H1 (cell line): ENCODE data around the gene USP12. TPM values are rescaled to one million over a fixed set of nuclear protein-coding genes. Genes with fewer than 3 reads are reported as not detected.

ENCODE experiments used
- CTCF ChIA-PET: fragments of 300-600 bp; sonication (Branson Sonifier 250); formaldehyde crosslinking; loops from one replicate; lab custom pipeline; 2021; ENCODE audit not compliant: partially characterized antibody; lab: Charles Lee
- POLR2A ChIA-PET: fragments of 300-600 bp; sonication (Branson Sonifier 250); formaldehyde crosslinking; loops from one replicate; lab custom pipeline; 2021; ENCODE audit warnings: inconsistent platforms; ENCODE audit not compliant: partially characterized antibody; lab: Charles Lee
- DNase-seq, 2 experiments: peaks; one replicate each; pipeline versions ENCODE4 v3.0.0 to v3.0.0-alpha.2; 2010 to 2022; ENCODE audit warnings: low spot score in 2 of 2, low read depth in 1 of 2, mixed read lengths in 1 of 2
- FAIRE-seq: peaks from 2 replicates; lab custom pipeline; 2011; peaks lifted over from hg19 to GRCh38; lab: Jason Lieb, UNC
- H2AFZ ChIP-seq: 2 replicates; pipeline ENCODE4 v1.8.1; 2012; ENCODE audit warnings: low read length, inconsistent platforms
- H2AK5ac ChIP-seq: 2 replicates; pipeline ENCODE4 v1.6.1; 2013; ENCODE audit warnings: low read depth, low read length
- H2BK120ac ChIP-seq: replicated peaks from 2 replicates; pipeline ENCODE3; 2013; ENCODE audit warnings: low read depth, low read length, inconsistent platforms
- H2BK12ac ChIP-seq: 2 replicates; pipeline ENCODE4 v1.6.1; 2013; ENCODE audit warnings: low read depth, low read length
- H2BK15ac ChIP-seq: 2 replicates; pipeline ENCODE4 v1.6.1; 2013; ENCODE audit warnings: low read length
- H2BK20ac ChIP-seq: 2 replicates; pipeline ENCODE4 v1.6.1; 2013; ENCODE audit warnings: low read length
- H2BK5ac ChIP-seq: 2 replicates; pipeline ENCODE4 v1.6.1; 2013; ENCODE audit warnings: low read depth, low read length
- H3K14ac ChIP-seq: 2 replicates; pipeline ENCODE4 v1.6.1; 2013; ENCODE audit warnings: inconsistent platforms; ENCODE audit not compliant: insufficient read length
- H3K18ac ChIP-seq: 2 replicates; pipeline ENCODE4 v1.6.1; 2013; ENCODE audit warnings: low read length; ENCODE audit errors: extremely low read depth
- H3K23ac ChIP-seq: 2 replicates; pipeline ENCODE4 v1.6.1; 2013; ENCODE audit warnings: inconsistent platforms; ENCODE audit not compliant: insufficient read length
- H3K23me2 ChIP-seq: 2 replicates; pipeline ENCODE4 v1.6.1; 2013; ENCODE audit warnings: low read depth, low read length
- H3K27ac ChIP-seq: 2 replicates; pipeline ENCODE4 v1.6.1; 2011; ENCODE audit warnings: low read depth, low read length, inconsistent platforms
- H3K27me3 ChIP-seq, 4 experiments: replicated peaks in 1 of 4; 1 replicate in 1 of 4; 2 replicates in 3 of 4; pipeline versions ENCODE4 v1.6.1 to v1.8.1; 2011 to 2013; ENCODE audit warnings: low read length in 3 of 4, mild to moderate bottlenecking in 3 of 4, inconsistent platforms in 2 of 4, mixed read lengths in 2 of 4, moderate library complexity in 1 of 4; ENCODE audit not compliant: control insufficient read depth in 3 of 4, insufficient read depth in 3 of 4; ENCODE audit errors: extremely low read depth in 1 of 4
- H3K36me3 ChIP-seq, 4 experiments: 2 replicates each; pipeline versions ENCODE4 v1.6.1 to v1.8.1; 2011 to 2013; ENCODE audit warnings: mild to moderate bottlenecking in 4 of 4, low read length in 3 of 4, moderate library complexity in 2 of 4, control low read depth in 1 of 4, inconsistent platforms in 1 of 4; ENCODE audit not compliant: insufficient read depth in 4 of 4, control insufficient read depth in 2 of 4
- H3K4ac ChIP-seq: replicated peaks from 2 replicates; pipeline ENCODE3; 2013; ENCODE audit warnings: low read length, low read depth, mixed read lengths, inconsistent platforms; ENCODE audit not compliant: insufficient read length
- H3K4me1 ChIP-seq, 4 experiments: replicated peaks in 1 of 4; 1 replicate in 1 of 4; 2 replicates in 3 of 4; pipeline versions ENCODE4 v1.6.1 to v1.8.1; 2011 to 2013; ENCODE audit warnings: low read length in 3 of 4, inconsistent platforms in 2 of 4, mixed read lengths in 1 of 4; ENCODE audit not compliant: insufficient read depth in 4 of 4, control insufficient read depth in 3 of 4
- H3K4me2 ChIP-seq, 2 experiments: 2 replicates each; pipeline versions ENCODE4 v1.6.1 to v1.8.1; 2011 to 2013; ENCODE audit warnings: low read depth in 2 of 2, low read length in 2 of 2, control low read depth in 1 of 2, inconsistent platforms in 1 of 2, mild to moderate bottlenecking in 1 of 2; ENCODE audit not compliant: insufficient read depth in 1 of 2
- H3K4me3 ChIP-seq, 4 experiments: fragments of 200-600, 300-600 bp in 1 of 4; sonication (generic), shearing (Covaris generic), sonication (Bioruptor Twin) in 1 of 4; 2 replicates each; pipeline versions ENCODE4 v1.5.1 to v1.8.1; 2011 to 2016; ENCODE audit warnings: low read length in 4 of 4, low read depth in 3 of 4, control low read depth in 2 of 4, inconsistent platforms in 2 of 4, mild to moderate bottlenecking in 2 of 4, mixed read lengths in 1 of 4, moderate library complexity in 1 of 4; ENCODE audit not compliant: insufficient read depth in 2 of 4; ENCODE audit errors: extremely low read depth in 1 of 4
- H3K56ac ChIP-seq: replicated peaks from 2 replicates; pipeline ENCODE3; 2013; ENCODE audit warnings: low read depth, mild to moderate bottlenecking, mixed read lengths, low read length, inconsistent platforms; ENCODE audit not compliant: insufficient read length
- H3K79me1 ChIP-seq: 2 replicates; pipeline ENCODE4 v1.6.1; 2013; ENCODE audit warnings: low read depth, low read length, control low read depth
- H3K79me2 ChIP-seq, 2 experiments: 2 replicates each; pipeline versions ENCODE4 v1.6.1 to v1.8.1; 2012 to 2013; ENCODE audit warnings: low read length in 2 of 2, mild to moderate bottlenecking in 2 of 2, inconsistent platforms in 1 of 2; ENCODE audit not compliant: insufficient read depth in 2 of 2, control insufficient read depth in 1 of 2
- H3K9ac ChIP-seq, 4 experiments: replicated peaks in 1 of 4; 1 replicate in 1 of 4; 2 replicates in 3 of 4; pipeline versions ENCODE4 v1.6.1 to v1.8.1; 2011 to 2013; ENCODE audit warnings: low read depth in 3 of 4, low read length in 3 of 4, control low read depth in 2 of 4, mild to moderate bottlenecking in 2 of 4, moderate library complexity in 2 of 4, inconsistent platforms in 1 of 4; ENCODE audit errors: extremely low read depth in 1 of 4
- H3K9me3 ChIP-seq, 2 experiments: 2 replicates each; pipeline versions ENCODE4 v1.6.1 to v1.8.1; 2012 to 2013; ENCODE audit warnings: mild to moderate bottlenecking in 2 of 2, moderate library complexity in 2 of 2, control low read depth in 1 of 2, inconsistent platforms in 1 of 2, low read depth in 1 of 2, low read length in 1 of 2, mixed read lengths in 1 of 2; ENCODE audit not compliant: insufficient read depth in 2 of 2
- H4K20me1 ChIP-seq, 2 experiments: replicated peaks in 1 of 2; 2 replicates each; pipeline versions ENCODE3 to v1.8.1; 2011 to 2013; ENCODE audit warnings: inconsistent platforms in 2 of 2, low read length in 2 of 2, mild to moderate bottlenecking in 1 of 2; ENCODE audit not compliant: insufficient read depth in 2 of 2, control insufficient read depth in 1 of 2
- H4K5ac ChIP-seq: 2 replicates; pipeline ENCODE4 v1.6.1; 2013; ENCODE audit warnings: low read length, low read depth, mixed read lengths, inconsistent platforms; ENCODE audit not compliant: insufficient read length
- H4K8ac ChIP-seq: 2 replicates; pipeline ENCODE4 v1.8.0; 2013; ENCODE audit warnings: mild to moderate bottlenecking, moderate library complexity, low read length, inconsistent platforms; ENCODE audit not compliant: insufficient read depth; ENCODE audit errors: extremely low read depth
- H4K91ac ChIP-seq: replicated peaks from 2 replicates; pipeline ENCODE3; 2013; ENCODE audit warnings: low read length, mixed read lengths, inconsistent platforms; ENCODE audit not compliant: insufficient read length
- EGR1 ChIP-seq: IDR thresholded peaks from 2 replicates; pipeline ENCODE4 v1.6.1; 2011; ENCODE audit warnings: low read depth, low read length, borderline replicate concordance
- GTF2F1 ChIP-seq: IDR thresholded peaks from 2 replicates; pipeline ENCODE4 v1.6.1; 2012; ENCODE audit warnings: low read depth, low read length, improper control_type of control experiment, borderline replicate concordance
- PHF8 ChIP-seq: fragments of 200-600 bp; sonication (generic); conservative IDR thresholded peaks from 2 replicates; pipeline ENCODE4 v1.7.1; 2012; ENCODE audit warnings: low read depth, mild to moderate bottlenecking, inconsistent platforms, low read length, moderate library complexity
- POLR2A ChIP-seq, 2 experiments: IDR thresholded peaks; 1 replicate in 1 of 2; 2 replicates in 1 of 2; pipeline ENCODE4 v1.6.1; 2011; ENCODE audit warnings: low read depth in 2 of 2, low read length in 2 of 2, mild to moderate bottlenecking in 2 of 2; ENCODE audit errors: control extremely low read depth in 1 of 2
- POU5F1 ChIP-seq: IDR thresholded peaks from 2 replicates; pipeline ENCODE4 v1.6.1; 2011; ENCODE audit warnings: low read depth, mild to moderate bottlenecking, low read length, moderate library complexity
- TCF12 ChIP-seq: IDR thresholded peaks from 2 replicates; pipeline ENCODE4 v1.6.1; 2011; ENCODE audit warnings: low read depth, mild to moderate bottlenecking, low read length
- WGBS, 2 experiments: shearing (Covaris generic) in 1 of 2; methylation state at CpG; one replicate each; pipeline versions ENCODE4 v1.1.6 to v1.1.7; 2013 to 2015; ENCODE audit warnings: low lambda C conversion rate in 2 of 2, mixed read lengths in 2 of 2, inconsistent platforms in 1 of 2, low coverage in 1 of 2, missing lambda C conversion rate in 1 of 2; ENCODE audit not compliant: insufficient replicate concordance in 2 of 2, insufficient coverage in 1 of 2, insufficient read length in 1 of 2; ENCODE audit errors: extremely low coverage in 1 of 2, missing lambda C conversion rate in 1 of 2; 5-methylcytosine and 5-hydroxymethylcytosine counted together
- polyA plus RNA-seq, 7 experiments: library from polyadenylated mRNA; depleted of rRNA in 3 of 7; stranded (reverse) in 5 of 7; unstranded in 2 of 7; fragments of >200 nt in 5 of 7; fragments of 200-250 nt in 2 of 7; gene quantifications; 1 replicate in 5 of 7; 2 replicates in 1 of 7; 4 replicates in 1 of 7; pipeline versions ENCODE4 v1.2.1 to v1.2.3, GENCODE V29; 2011 to 2013; ENCODE audit warnings: missing spikeins in 2 of 7, mixed read lengths in 2 of 7
- total RNA-seq: library from RNA; stranded (reverse); fragmentation: NEBNext Ultra II Directional; extraction: Animal tissue kit (Norgen Biotek cat#: 25700); gene quantifications from 2 replicates; pipeline ENCODE4 v1.2.1, GENCODE V29; 2021

Gene USP12
- total and polyA plus RNA-seq, 2 of the 8 experiments (the other 6 are each of a cell fraction or from before 2014, with no cell fraction given): 4.0 to 30.0 TPM

- no peaks in the 10 kb centered on the region for H3K27me3 ChIP-seq
- no peak overlapping the region for H3K27ac ChIP-seq
- H3K14ac ChIP-seq: no peak overlapping the region
- ChIA-PET POLR2A (no interaction called here), CTCF (interaction anchor here (1.1 kb wide), 1 partner anchor 155 kb away, joined by 3 read pairs; no protein-coding TSS in a partner anchor)
- H3K36me3 ChIP-seq: peaks cover 0 to 4% (median 0%) of the 10 kb centered on the region in 4 experiments; a peak in 1 of 8 replicates
- no peak overlapping the region for H3K9ac ChIP-seq
- no peak overlapping the region for H3K4ac ChIP-seq
- H2BK20ac ChIP-seq: no peak overlapping the region
- no peak for FAIRE-seq
- H4K20me1 ChIP-seq: peaks cover 0 to 2% of the 10 kb centered on the region in 2 experiments
- H4K91ac ChIP-seq: no peak overlapping the region
- H3K23me2 ChIP-seq: no peaks in the 10 kb centered on the region
- no peak overlapping the region for H3K23ac ChIP-seq
- H3K4me2 ChIP-seq: no peak overlapping the region
- H2AFZ ChIP-seq: no peak overlapping the region
- H2BK5ac ChIP-seq: no peak overlapping the region
- no peak for TF ChIP-seq TCF12
- TF ChIP-seq POU5F1: no peak
- TF ChIP-seq GTF2F1: no peak
- TF ChIP-seq PHF8: no peak
- no peak for TF ChIP-seq EGR1
- no peak for TF ChIP-seq POLR2A (IDR thresholded peaks at IDR 0.05; ENCODE audit: control extremely low read depth in 1 of 2, low read depth in 2 of 2, low read length in 2 of 2)
- TF ChIP-seq, all 59 proteins: peak for 0
- Histone ChIP-seq H4K5ac (no peak overlapping the region), H3K79me2 (peaks cover 4 to 98% of the 10 kb centered on the region in 2 experiments), H3K4me1 (peaks cover 0 to 8% (median 0%) of the 10 kb centered on the region in 4 experiments; a peak in 2 of 7 replicates), H2AK5ac (no peak overlapping the region), H3K4me3 (no peak overlapping the region), H4K8ac (no peak overlapping the region), H3K18ac (no peak overlapping the region), H2BK120ac (no peak overlapping the region), H3K79me1 (peaks cover 4% of the 10 kb centered on the region), H2BK12ac (no peak overlapping the region), H3K9me3 (peaks cover 6 to 9% of the 10 kb centered on the region in 2 experiments; a peak in 2 of 4 replicates), H3K56ac (no peak overlapping the region), H2BK15ac (no peak overlapping the region)
- DNase-seq: no peak
- WGBS, 2 experiments: 92% methylated on average over 4 of the region's 4 CpGs; no CpG with 5 or more reads in 1 of the 2 experiments
These were observed 31.6 kb downstream of the USP12 start for GRCh38 chr13:27140060-27140459.
